Type B pancreatic cell (in vitro differentiated cells): ENCODE measurements around the gene RFXAP. TPM values are rescaled to one million over a fixed set of nuclear protein-coding genes. Genes with fewer than 3 reads are reported as not detected.
A peak's percentile ranks its signal among the peaks of the same experiment; 100 is the strongest.

Experiments
- DNase-seq: peaks from one replicate; pipeline ENCODE4 v3.0.0; 2021; ENCODE audit warnings: mixed read lengths; ENCODE audit not compliant: unreplicated experiment; ENCODE audit errors: extremely low spot score
- H3K27ac Mint-ChIP-seq: 2 replicates; pipeline ENCODE4 v1.8.0; 2021; ENCODE audit warnings: mild to moderate bottlenecking, mixed read lengths
- H3K27me3 Mint-ChIP-seq: 2 replicates; pipeline ENCODE4 v1.8.0; 2021; ENCODE audit warnings: mixed read lengths
- H3K36me3 Mint-ChIP-seq: 2 replicates; pipeline ENCODE4 v1.8.0; 2021; ENCODE audit warnings: mixed read lengths
- H3K4me1 Mint-ChIP-seq: one replicate; pipeline ENCODE4 v1.8.0; 2021; ENCODE audit warnings: mixed read lengths; ENCODE audit not compliant: unreplicated experiment
- H3K4me3 Mint-ChIP-seq: 2 replicates; pipeline ENCODE4 v1.8.0; 2021; ENCODE audit warnings: mild to moderate bottlenecking, mixed read lengths
- H3K9me3 Mint-ChIP-seq: 2 replicates; pipeline ENCODE4 v1.8.0; 2021; ENCODE audit warnings: mixed read lengths
- CTCF ChIP-seq: fragments of 200-600 bp; sonication (generic); conservative IDR thresholded peaks from 2 replicates; pipeline ENCODE4 v1.5.0; 2021; ENCODE audit warnings: antibody characterized with exemption, mild to moderate bottlenecking
- total RNA-seq: library from RNA; stranded (reverse); gene quantifications from 2 replicates; pipeline ENCODE4 v1.2.1, GENCODE V29; 2021; ENCODE audit warnings: low replicate concordance

RFXAP gene
- total RNA-seq, 1 donor from 2014 or later = 10.5 TPM

GRCh38 chr13:36831291-36831690 lies 12.3 kb downstream of the RFXAP start:
- Mint-ChIP-seq H3K27ac (no peak overlapping the region), H3K36me3 (peaks cover 4% of the 10 kb centered on the region), H3K4me1 (no peaks in the 10 kb centered on the region), H3K27me3 (no peaks in the 10 kb centered on the region), H3K4me3 (no peak overlapping the region), H3K9me3 (no peaks in the 10 kb centered on the region)
- no peak for TF ChIP-seq CTCF
- DNase-seq = no peak

GRCh38 chr13:36834299-36834698 lies 15.3 kb downstream of the RFXAP start:
- no peak for TF ChIP-seq CTCF
- no peak for DNase-seq
- H3K27ac Mint-ChIP-seq = no peak overlapping the region
- H3K4me3 Mint-ChIP-seq = no peak overlapping the region
- peaks cover 8% of the 10 kb centered on the region for H3K36me3 Mint-ChIP-seq
- no peaks in the 10 kb centered on the region for H3K9me3 Mint-ChIP-seq
- H3K4me1 Mint-ChIP-seq = peaks cover 7% of the 10 kb centered on the region
- H3K27me3 Mint-ChIP-seq = no peaks in the 10 kb centered on the region

- Mint-ChIP-seq H3K36me3 (peaks cover 8% of the 10 kb centered on the region), H3K9me3 (no peaks in the 10 kb centered on the region), H3K27me3 (no peaks in the 10 kb centered on the region), H3K4me3 (no peak overlapping the region), H3K4me1 (peaks cover 13% of the 10 kb centered on the region), H3K27ac (peak overlapping the region; percentile 85)
- no peak for TF ChIP-seq CTCF
- no peak for DNase-seq
Measured at GRCh38 chr13:36837354-36838092, 18.5 kb downstream of the RFXAP start.

- Mint-ChIP-seq H3K27ac (no peak overlapping the region), H3K27me3 (no peaks in the 10 kb centered on the region), H3K36me3 (peaks cover 11% of the 10 kb centered on the region), H3K9me3 (no peaks in the 10 kb centered on the region), H3K4me1 (peaks cover 13% of the 10 kb centered on the region), H3K4me3 (no peak overlapping the region)
- DNase-seq = no peak
- no peak for TF ChIP-seq CTCF
Measured at GRCh38 chr13:36839281-36839680, 20.3 kb downstream of the RFXAP start.

- peaks cover 11% of the 10 kb centered on the region for H3K36me3 Mint-ChIP-seq
- no peaks in the 10 kb centered on the region for H3K9me3 Mint-ChIP-seq
- peaks cover 13% of the 10 kb centered on the region for H3K4me1 Mint-ChIP-seq
- no peak for TF ChIP-seq CTCF
- DNase-seq = no peak
- no peak overlapping the region for H3K4me3 Mint-ChIP-seq
- no peaks in the 10 kb centered on the region for H3K27me3 Mint-ChIP-seq
- no peak overlapping the region for H3K27ac Mint-ChIP-seq
Measured at GRCh38 chr13:36839981-36840380, 21.0 kb downstream of the RFXAP start.
